Fibroblast of mammary gland (primary cell): ENCODE results near the gene DCDC2C.
A peak's percentile ranks its signal among the peaks of the same experiment; 100 is the strongest.

ENCODE experiments used
- DNase-seq: peaks from one replicate; pipeline ENCODE4 v3.0.0-alpha.2; 2010; ENCODE audit warnings: low read depth
- H3K4me3 ChIP-seq: 2 replicates; pipeline ENCODE4 v1.5.1; 2011; ENCODE audit warnings: low read depth, mild to moderate bottlenecking, low read length, moderate library complexity; ENCODE audit not compliant: control insufficient read depth
- CTCF ChIP-seq: conservative IDR thresholded peaks from 2 replicates; pipeline ENCODE4 v1.5.1; 2011; ENCODE audit warnings: low read depth, low read length, inconsistent platforms; ENCODE audit not compliant: control insufficient read depth, insufficient read depth

DCDC2C gene

DNA sequence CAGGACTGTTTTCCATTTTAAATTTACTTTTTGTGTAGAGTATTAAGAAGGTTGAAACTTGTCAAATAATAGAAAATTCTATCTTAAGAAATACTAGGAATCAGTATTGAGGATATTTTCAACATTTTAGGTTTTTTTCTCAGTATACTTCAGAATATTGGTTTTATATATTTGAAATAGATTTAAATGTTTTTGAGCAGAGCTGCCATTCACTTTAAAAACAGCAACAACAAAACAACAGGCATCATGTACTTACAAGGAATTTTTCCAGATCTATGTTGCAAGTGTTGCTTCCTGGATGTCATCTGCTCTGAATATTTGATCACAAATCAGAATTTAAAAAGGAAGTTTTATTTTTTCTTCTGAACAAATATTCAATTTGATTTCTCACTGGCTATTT, 84.4 kb downstream of the DCDC2C start:
- no peak for DNase-seq
- TF ChIP-seq CTCF: no peak
- H3K4me3 ChIP-seq: no peak overlapping the region

DNA sequence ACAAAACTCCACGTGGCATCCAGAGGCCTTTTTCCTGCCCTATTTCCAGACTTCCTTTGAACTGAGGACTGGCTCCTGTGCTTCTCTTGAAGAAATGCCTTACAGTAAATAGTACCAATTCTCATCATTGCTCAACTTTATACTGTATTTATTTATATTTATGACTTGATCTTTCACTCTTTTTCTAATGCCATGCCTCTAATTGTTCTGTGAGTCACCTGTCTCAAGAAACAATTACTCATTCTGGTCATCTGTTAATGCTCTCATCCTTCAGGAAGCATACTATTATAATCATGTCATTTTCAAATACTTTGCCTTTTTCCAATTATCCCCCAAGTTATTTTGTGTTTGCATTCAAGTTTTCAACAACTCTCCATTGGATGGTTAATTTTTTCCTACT, 85.9 kb downstream of the DCDC2C start:
- H3K4me3 ChIP-seq: no peak overlapping the region
- peak; percentile 73 for DNase-seq
- no peak for TF ChIP-seq CTCF

DNA sequence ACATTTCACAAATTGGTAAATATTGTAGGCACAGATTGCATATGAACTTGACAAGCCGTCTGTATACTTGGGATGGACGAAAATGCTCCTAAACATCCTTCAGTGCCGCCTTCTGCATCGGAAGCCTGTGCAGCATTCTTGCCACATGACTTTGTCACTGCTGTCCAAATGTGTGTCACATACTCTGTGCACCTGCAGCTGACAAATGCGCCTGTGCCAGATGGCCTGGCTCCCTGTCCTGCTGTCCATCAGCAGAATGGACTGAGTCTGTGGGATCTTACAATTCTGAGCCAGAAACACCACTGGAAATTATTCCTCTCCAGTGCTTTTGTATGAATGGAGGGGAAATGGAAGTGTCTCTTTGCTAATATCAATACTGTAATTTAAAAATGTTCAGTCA, 89.9 kb downstream of the DCDC2C start:
- no peak for TF ChIP-seq CTCF
- H3K4me3 ChIP-seq: no peak overlapping the region
- DNase-seq: no peak

GRCh38 chr2:3801506-3801905, 98.1 kb downstream of the DCDC2C start:
- H3K4me3 ChIP-seq: no peak overlapping the region
- DNase-seq: no peak
- TF ChIP-seq CTCF: no peak

GRCh38 chr2:3805201-3805939, 102.0 kb downstream of the DCDC2C start:
- no peak for DNase-seq
- no peak overlapping the region for H3K4me3 ChIP-seq
- TF ChIP-seq CTCF: peak; percentile 33

DNA sequence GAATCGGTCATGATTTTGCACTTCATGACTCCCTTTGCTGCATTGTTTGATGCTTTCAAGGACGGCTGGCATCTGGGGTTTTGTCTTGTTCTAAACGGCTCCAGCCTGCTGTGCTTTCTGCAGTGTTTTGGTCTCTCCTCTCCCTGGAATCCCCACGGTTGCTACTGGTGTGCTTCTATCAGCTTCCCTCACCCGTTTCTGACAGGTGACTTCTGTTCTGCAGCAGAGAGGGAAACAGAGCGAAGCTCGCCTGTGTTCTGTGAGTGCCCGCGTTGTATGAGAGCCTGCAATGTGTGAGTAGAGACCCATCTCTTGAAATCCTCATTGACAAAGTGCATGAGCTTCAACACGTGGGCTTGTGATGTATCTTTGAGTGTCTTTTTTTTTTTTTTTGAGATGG, 102.8 kb downstream of the DCDC2C start:
- H3K4me3 ChIP-seq: no peak overlapping the region
- TF ChIP-seq CTCF: no peak
- no peak for DNase-seq

DNA sequence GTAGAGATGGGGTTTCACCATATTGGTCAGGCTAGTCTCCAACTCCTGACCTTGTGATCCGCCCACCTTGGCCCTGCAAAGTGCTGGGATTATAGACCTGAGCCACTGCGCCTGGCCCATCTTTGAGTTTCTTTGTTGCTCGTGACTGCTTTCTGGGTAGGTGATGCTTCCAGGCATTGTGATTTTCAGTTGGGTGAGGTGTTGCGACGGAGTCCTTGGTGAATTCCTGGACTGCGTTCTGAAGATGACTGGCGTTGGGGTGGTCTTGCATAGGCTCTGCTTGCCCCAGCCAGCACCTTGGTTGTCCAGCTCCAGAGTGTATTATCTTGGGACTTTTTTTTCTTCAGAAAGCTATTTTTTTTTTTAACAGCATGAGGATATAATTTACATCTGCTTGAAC, 103.4 kb downstream of the DCDC2C start:
- DNase-seq: no peak
- no peak overlapping the region for H3K4me3 ChIP-seq
- TF ChIP-seq CTCF: no peak
